HG02798 (cell line): ENCODE measurements around the gene BHLHE23.

Experiments
- ATAC-seq: cut with Tn5 transposase; IDR thresholded peaks from one replicate; pipeline ENCODE4 v1.9.1; 2021; ENCODE audit warnings: mild to moderate bottlenecking; ENCODE audit not compliant: unreplicated experiment, poor library complexity

BHLHE23 gene

DNA sequence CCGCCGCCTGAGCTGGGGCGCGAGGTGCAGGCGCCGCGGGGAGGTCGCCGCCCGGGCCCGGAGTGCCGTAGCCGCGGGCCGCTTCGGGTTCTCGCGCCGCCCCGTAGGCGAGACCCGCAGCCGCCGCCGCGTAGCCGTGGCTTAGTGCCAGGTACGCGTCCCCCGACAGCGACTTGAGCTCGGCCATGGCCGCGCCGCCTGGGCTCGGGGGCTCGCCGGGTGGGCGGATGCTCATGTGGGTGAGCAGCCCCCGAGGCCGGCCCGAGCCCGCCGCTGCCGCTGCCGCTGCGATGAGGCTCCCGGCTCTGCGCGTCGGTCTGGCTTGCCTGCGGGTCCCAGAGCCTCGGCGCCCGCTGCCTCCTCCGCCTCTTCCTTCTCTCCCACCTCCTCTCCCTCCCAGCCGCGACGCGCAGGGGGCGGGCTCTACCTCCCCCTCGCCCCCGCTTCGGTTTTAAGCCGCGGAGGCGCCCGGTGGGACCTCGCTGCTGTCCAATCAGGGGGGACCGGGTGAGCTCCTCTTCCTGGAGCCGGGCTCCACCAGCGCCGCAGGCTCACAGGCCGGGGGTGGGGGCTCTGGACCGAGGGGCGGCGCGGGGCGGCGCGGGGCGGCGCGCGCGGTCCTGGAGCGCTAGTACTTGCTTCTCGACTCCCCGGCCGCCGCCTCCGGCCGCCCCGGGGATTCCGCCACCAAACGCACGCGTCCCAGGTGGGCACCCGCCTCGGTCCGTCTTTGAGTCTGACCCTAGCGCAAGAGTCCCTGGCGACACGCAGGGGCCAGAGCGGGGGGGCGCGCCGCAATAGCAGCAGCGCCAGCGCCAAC, at the start of gene BHLHE23:
Gene BHLHE23 (minus strand): TSS at position 425 of the 820 bp plus-strand sequence. CDS start 190 bp downstream, at position 235.
- ATAC-seq: no peak

DNA sequence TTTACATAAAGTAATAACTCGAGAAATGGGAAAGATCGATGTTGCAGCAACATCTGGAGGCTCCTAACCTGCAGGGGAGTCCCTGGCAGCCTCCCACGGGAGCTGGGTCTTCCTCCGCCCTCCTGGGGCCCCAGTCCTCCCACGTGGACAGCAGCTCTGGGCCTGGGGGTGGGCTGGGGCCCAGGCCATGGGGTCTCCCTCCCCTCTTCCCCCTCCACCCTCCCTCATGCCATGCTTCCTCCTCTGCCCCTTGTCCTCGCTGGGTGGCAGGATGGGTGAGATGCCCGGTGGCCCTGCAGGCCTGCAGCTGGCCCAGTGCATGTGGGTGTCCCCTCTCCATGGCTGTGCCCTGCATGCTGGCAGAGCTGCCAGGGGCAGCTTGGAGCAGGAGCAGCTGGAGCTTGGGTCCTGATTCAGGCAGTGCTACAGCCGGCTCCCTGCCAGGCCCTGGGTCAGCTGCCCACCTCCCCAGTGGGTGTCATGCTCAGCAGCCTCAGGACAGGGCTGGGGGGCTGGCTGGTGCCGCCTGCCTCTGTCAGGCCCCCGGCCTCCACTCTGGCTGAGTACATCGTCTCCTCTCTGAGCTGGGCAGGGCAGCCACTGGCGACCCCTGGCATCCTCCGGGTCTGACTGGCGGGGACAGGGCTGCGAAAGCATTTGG, 48.9 kb upstream of the BHLHE23 start:
- ATAC-seq: no peak

DNA sequence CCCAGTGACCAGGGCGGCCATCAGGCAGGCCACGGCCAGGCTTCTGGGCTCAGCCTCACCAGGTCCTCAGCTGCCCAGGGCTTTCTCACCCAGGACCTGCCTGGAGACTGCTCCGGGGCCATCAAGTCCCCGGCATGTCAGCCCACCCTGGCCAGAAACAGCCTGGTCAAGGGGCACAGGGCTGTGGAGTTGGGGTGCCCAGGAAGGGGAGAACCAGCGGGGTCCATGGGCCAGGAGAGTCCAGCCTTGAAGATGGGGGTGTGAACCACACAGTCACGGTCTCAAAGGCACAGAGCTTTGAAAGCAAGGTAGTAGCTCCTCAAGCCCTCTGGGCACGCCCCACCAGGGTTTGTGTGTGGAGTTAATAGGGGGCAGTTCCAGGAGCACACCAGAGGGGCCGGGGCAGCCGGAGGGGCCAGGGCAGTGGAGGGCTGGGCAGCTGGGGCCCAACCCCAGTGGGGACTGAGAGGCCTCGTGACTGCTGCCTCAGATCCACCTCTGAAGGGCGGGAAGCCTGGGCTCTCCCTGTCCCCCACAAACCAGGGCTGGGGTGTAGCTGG, 48.0 kb upstream of the BHLHE23 start:
- no peak for ATAC-seq

DNA sequence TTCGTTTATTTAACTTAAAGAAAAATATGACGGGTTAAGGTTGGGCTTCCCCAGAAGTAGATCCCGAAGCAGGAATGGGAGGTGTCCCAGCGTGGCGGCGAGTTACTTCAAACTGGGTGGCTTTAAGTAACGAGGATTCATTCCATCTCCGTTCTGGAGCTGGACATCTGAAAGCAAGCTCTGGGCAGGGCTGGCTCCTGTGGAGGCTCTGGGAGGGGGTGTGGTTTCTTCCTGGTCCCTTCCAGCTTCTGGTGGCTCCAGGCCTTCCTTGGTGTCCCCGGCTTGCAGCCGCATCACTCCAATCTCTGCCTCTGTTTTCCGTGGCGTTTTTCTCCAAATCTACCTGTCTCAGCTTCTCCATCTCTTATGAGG, 47.3 kb upstream of the BHLHE23 start:
- ATAC-seq: no peak

DNA sequence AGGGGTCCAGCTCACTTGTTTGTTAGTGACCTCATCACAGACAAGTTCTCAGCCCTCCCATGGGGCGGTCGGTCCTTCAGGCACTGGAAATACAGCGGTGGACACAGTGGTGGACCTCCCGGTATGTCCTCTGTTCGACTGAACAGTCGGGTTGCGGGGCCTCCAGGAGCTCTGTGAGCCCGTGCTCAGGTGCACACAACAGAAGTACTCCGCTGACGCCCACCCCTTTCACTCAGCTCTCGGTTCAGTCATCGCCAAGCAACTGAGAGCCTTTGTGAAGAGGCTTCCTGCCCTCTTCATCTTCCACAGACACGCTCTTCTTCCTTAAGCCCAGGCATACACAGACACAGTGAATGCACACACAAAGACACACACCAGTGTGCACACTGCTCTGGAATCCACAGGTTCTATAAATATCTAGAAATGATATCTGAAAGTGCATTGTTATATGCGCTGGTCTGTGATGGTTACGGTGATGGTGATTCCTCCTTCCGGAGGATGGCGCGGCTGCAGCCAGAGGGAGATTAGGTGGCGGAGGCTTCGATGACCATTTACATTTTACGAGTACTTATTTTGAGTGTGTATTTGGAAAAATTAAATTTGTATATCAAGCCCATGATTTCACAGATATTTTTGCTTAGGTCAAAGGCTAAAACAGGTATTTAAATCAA, 46.8 kb upstream of the BHLHE23 start:
- no peak for ATAC-seq

DNA sequence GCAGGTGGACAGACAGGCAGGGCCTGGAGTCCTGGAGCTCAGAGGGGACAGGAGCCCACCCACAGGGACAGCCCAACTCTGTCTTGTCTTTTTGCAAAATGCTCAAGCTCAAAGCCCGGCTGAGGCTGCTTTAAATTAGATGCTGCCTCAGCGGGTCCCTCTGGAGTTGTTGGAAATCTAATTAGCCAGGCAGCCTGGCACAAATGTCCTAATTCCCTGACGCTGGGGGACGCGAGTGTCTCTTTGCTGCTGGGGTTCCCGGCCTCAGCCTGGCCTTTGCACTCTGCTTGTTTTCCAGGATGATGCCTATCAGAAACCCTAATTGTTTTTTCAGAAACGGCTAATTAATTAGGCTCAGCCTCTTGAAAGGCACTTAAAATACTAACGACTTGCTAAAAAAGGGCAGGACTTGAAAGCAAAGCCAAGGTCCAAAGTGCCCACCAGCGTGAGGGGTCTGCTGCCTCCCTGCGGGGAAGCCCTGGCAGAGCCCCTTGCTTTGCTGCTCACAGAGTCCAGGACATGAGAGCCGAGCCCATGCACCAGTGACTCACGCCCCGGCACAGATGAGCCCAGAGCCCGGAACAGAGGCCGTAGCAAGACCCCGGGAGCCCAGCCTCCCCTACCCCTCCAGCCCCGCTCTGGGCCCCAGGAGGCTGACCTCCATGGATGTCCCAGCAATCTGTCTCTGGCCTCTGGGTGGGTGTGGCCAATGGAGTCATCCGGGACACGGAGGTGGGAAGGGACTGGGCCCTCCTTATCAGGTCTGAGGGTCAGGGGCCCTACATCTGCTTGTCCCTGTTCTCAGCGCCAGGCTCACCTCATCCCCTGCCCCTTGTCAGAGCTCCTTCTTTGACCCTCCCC, 46.0 kb upstream of the BHLHE23 start:
- ATAC-seq: no peak

DNA sequence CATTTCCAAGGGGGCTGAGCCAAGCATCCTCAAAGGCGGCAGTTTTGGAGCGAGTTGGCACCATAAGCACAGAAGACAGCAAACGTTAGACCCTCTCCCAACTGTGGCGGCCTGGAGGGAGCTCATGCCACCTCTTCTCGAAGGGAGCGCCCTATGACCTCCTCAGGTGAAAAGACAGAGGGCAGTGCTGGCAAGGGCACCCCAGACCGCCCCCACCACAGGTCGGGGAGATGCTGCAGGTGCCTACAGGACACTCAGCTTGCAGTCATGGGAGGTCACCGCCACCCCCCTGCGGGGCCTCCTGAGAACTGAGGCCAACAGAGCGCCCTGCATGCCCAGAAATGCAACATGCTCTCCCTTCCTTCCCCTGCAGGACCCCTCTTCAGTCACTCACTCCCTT, 45.1 kb upstream of the BHLHE23 start:
- ATAC-seq: no peak

DNA sequence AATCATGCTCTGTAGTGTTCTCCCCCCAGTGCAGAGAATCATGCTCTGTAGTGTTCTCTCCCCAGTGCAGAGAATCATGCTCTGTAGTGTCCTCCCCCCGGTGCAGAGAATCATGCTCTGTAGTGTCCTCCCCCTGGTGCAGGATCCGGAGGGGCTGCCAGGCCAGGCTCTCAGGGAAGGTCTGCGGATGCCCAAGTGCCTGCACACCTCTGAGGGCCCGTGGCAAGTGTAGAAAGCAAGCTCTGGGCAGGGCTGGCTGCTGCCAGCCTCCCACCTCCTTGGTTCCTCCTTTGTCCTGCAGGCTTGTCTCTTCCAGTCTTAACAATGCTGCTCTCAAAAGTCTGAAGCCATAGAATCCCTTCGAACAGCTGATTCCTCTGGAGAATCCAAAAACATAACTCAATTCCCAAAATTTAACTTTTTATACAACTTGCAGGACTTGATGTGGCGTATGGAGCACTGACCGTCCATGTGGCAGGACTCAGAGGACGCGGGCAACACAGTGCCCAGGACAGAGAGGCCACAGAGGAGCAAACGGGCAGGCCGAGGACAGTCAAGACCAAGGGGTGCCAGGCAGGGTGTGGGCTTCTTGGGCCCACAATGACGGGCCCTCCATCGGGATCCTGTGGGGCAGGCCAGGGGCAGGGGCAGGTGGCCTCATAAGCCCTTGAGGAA, 44.6 kb upstream of the BHLHE23 start:
- no peak for ATAC-seq

DNA sequence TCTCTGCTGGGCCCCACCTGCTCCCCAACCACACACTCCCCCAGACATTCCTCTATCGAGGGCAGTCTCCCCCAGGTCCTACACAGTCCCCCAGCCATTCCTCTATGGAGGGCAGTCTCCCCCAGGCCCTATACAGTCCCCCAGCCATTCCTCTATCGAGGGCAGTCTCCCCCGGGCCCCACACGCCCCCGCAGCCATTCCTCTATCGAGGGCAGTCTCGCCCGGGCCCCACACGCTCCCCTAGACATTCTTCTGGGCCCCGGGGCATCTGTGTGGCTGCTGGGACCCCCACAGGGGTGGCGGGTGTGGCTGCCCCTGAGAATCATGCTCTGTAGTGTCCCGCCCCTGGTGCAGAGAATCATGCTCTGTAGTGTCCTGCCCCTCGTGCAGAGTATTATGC, 43.6 kb upstream of the BHLHE23 start:
- no peak for ATAC-seq

DNA sequence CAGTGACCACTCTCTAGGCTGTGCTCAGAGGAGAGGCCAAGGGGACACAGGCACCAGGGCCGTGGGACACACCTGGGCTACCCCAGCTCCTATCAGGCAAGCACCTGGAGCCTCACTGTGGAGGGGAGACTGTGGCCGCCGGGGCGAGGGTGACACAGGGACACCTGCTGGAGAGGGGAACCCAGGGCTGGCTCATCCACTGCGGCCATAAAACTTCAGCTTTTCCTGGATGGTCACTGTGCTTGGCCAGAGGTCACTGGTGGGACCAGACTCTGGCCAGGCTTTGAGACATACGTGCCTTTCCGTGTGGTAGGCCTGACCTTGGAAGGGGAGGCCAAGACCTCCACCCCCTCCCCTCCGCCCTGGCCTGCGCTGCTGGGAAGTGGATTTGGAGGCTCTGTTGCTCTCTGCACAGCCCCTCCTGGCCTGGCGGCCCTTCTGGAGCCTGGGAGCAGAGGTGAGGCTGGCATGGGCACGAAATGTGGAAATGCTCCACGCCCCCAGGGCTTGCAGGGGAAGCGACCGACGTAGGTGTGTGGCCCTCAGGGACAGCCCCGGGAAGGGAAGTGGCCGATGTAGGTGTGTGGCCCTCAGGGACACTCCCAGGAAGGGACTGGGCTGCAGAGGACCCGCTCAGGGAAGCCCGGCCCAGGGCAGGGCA, 42.9 kb upstream of the BHLHE23 start:
- ATAC-seq: no peak

DNA sequence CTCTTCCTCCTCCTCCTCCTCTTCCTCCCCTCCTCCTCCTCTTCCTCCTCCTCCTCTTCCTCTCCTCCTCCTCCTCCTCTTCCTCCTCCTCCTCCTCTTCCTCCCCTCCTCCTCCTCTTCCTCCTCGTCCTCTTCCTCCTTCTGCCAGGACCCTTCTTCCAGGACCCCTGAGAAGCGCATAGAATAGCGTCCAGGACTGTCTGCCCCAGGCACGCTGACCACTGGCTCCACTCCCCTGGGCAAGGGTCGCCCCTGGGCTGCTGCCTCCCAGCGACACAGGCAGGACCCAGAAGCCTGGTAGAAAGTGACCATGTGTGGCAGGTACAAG, 42.4 kb upstream of the BHLHE23 start:
- no peak for ATAC-seq

DNA sequence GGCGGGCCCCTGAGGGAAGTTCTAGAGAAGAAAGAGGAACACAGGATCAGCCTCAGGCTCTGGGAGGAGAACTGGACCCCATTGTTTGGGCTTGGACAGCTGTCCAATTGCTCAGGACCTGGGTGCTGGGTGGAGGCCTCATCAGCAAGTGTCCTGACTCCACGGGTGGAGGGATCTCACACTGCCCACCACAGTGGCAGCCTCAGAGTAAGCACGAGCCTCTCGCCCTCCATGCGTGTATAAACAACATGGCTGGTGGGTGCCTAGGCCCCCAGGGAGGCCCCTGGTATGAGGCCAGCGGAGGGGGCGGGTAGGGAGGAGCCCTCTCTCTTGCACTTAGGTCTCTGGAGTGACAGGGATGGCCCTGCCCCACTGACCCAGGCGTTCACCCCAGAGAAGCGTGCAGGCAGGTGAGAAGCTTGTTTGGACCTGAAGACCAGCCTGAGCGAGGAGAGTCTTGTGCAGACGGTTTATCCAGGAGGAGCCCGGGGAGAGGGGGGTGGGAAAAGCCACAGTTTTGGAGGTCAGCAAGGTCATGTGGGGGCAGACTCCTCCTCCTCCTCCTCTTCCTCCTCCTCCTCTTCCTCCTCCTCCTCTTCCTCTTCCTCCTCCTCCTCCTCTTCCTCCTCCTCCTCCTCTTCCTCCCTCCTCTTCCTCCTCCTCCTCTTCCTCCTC, 41.9 kb upstream of the BHLHE23 start:
- ATAC-seq: no peak

DNA sequence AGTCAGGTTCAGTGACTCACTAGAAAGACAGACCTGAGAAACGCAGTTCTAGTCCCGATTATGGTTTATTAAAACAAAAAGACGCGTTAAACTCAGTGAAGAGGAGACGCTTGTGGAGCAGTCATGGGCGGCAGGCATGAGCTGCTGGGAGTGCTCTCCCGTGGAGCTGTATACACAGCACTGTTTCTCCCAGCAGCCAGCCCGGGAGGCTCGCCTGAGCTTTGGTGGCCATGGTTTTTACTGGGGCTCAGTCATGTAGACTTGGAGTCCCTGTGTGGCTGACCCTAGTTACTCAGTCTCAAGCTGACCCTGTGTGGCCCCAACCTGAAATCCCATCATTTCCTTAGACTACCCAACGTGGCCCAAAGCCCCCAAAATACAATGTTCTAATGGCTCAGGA, 41.2 kb upstream of the BHLHE23 start:
- ATAC-seq: no peak

DNA sequence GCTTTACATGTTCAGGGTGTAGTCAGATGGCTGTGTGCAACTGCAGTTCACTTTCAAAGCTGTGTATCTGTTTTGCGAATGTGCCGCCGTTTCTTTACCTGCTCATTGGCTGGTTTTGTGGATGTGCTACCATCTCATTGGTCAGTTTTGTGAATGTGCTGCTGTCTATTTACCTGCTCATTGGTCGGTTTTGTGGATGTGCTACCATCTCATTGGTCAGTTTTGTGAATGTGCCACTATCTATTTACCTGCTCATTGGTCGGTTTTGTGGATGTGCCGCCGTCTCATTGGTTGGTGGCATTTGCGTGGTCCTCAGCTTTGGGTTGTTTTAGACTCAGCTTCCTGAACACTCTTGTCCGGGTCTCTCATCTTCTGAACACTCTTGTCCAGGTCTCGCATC, 40.5 kb upstream of the BHLHE23 start:
- no peak for ATAC-seq

DNA sequence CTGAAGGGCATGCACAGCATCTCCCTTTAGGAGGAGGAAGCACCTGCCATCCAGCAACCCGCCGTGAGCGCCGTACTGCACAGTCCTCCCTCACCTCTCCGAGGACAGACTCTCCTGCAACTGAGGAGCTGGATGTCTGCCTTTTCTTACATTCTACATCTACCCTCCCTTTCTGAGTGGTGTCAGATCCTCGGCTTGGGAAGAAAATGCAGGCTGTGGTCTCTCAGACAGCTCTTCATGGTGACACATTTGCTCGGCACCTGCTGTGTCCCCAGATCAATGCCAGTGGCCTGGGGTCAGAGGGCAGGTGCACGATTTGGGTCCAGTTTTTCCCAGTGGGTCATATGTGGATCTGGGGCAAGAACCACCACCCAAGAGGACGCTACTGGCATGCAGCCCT, 40.1 kb upstream of the BHLHE23 start:
- no peak for ATAC-seq

DNA sequence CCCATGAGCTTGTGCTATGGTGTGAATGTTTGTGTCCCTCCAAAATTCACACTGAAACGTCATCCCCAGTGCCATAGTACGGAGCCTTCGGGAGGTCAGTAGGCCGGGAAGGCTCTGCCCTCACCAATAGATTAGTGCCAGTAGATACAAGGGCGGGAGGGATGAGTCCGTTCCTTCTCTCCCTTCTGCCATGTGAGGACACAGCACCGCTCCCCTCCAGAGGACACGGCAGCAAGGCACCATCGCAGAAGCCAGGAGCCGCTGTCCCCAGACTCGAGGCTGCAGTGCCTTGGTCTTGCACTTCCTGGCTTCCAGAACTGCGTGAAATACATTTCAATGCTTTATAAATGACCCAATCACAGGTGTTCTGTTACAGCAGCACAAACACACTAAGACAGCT, 39.2 kb upstream of the BHLHE23 start:
- ATAC-seq: no peak

DNA sequence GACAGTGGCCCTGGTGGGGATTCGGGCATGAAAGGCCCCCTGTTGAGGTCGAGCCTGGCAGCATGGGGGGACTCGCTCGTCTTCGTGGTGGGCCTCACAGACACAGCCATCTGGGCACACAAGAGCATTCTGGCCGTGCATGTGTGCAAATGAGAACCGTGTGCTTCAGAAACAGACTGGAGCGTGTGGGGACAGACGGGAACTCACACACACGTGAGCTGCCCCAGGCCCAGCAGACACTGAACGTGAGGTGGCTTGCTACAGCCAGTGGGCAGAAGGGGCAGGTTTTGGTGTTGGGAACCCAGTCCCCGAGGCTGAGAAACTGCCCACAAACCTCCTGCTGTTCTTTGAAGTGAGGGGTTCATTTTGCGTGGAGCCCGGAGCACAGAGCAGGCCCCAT, 38.6 kb upstream of the BHLHE23 start:
- no peak for ATAC-seq

DNA sequence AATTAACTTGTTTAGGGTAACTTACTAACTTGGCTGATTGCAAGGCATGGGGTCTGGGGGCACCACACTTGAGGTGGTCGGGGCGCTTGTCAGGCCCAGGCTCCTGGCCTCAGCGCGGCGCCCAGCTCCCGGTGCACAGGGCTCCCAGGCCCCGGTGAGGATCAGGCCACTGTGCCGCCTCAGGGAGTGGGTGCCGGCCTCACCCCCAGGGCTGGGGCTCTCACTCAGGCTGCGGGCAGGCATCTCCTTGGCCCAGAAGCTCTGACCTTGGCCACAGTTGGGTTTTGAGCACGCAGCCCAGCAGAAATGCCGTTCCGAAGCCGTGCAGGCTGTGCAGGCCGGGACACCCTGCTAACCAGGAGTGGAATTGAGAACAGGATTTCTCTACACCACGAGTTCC, 37.8 kb upstream of the BHLHE23 start:
- ATAC-seq: no peak

DNA sequence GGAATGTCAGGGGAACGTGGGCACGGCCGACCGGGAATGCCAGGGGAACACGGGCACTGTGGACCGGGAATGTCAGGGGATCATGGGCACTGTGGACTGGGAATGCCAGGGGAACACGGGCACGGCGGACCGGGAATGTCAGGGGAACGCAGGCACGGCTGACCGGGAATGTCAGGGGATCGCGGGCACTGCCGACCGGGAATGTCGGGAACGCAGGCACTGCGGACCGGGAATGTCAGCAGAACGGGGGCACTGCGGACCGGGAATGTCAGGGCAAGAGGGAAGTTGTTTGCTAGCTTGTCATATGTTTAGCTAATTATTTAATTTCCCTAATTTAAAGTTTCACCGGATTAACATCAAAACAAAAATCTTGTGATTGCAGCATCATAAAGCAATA, 37.4 kb upstream of the BHLHE23 start:
- no peak for ATAC-seq
